Skeletal muscle tissue (tissue), 4 donors: ENCODE data around the gene PDCD2L. TPM values are rescaled to one million over a fixed set of nuclear protein-coding genes. Genes with fewer than 3 reads are reported as not detected.
A peak's percentile ranks its signal among the peaks of the same experiment; 100 is the strongest.
"Not testable (repeated sequence)": the region's sequence is repeated elsewhere in the genome, so short reads cannot be mapped to it uniquely, and the experiment has no call there.

Experiments
- H3K27ac ChIP-seq: one replicate; pipeline ENCODE4 v1.7.0; 2013; ENCODE audit warnings: mild to moderate bottlenecking, low read depth, low read length, inconsistent platforms
- H3K27me3 ChIP-seq, 3 donors: one replicate each; pipeline ENCODE4 v1.7.0; 2013; ENCODE audit warnings: low read length in 3 of 3; ENCODE audit not compliant: control insufficient read depth in 3 of 3, insufficient read depth in 3 of 3
- H3K36me3 ChIP-seq, 3 donors: one replicate each; pipeline ENCODE4 v1.7.0; 2013; ENCODE audit warnings: low read length in 3 of 3; ENCODE audit not compliant: control insufficient read depth in 3 of 3, insufficient read depth in 3 of 3
- H3K4me1 ChIP-seq, 3 donors: one replicate each; pipeline ENCODE4 v1.7.0; 2013; ENCODE audit warnings: low read length in 3 of 3, mild to moderate bottlenecking in 3 of 3; ENCODE audit not compliant: control insufficient read depth in 3 of 3, insufficient read depth in 3 of 3
- H3K4me3 ChIP-seq, 3 donors: one replicate each; pipeline ENCODE4 v1.7.0; 2013; ENCODE audit warnings: low read length in 3 of 3
- H3K9ac ChIP-seq, 3 donors: one replicate each; pipeline ENCODE4 v1.7.0; 2013; ENCODE audit warnings: low read length in 3 of 3, mild to moderate bottlenecking in 3 of 3, moderate library complexity in 2 of 3, low read depth in 1 of 3
- H3K9me3 ChIP-seq, 3 donors: one replicate each; pipeline ENCODE4 v1.7.0; 2013; ENCODE audit warnings: low read length in 3 of 3; ENCODE audit not compliant: control insufficient read depth in 3 of 3
- total RNA-seq: library from RNA; depleted of rRNA; stranded (reverse); fragments of >200 nt; gene quantifications from one replicate; pipeline ENCODE4 v1.2.3, GENCODE V29; 2014
- donor health status: Osteomylitis.

Gene PDCD2L
- total RNA-seq, 1 donor from 2014 or later, result 19.8 TPM

- peaks cover 25 to 27% (median 26%) of the 10 kb centered on the region in 3 donors for H3K36me3 ChIP-seq
- no peak overlapping the region for H3K4me3 ChIP-seq
- H3K9me3 ChIP-seq, result no peaks in the 10 kb centered on the region
- H3K9ac ChIP-seq, result no peak overlapping the region
- H3K4me1 ChIP-seq, result peaks cover 25 to 38% (median 29%) of the 10 kb centered on the region in 3 donors
- no peaks in the 10 kb centered on the region for H3K27me3 ChIP-seq
- peak overlapping the region; percentile 54 for H3K27ac ChIP-seq
These were observed 27.6 kb downstream of the PDCD2L start for GRCh38 chr19:34431681-34432402.

- Histone ChIP-seq H3K4me1 (peaks cover 24 to 38% (median 29%) of the 10 kb centered on the region in 3 donors), H3K36me3 (peaks cover 30 to 31% (median 31%) of the 10 kb centered on the region in 3 donors), H3K27me3 (no peaks in the 10 kb centered on the region), H3K27ac (peak overlapping the region; percentile 54), H3K9me3 (no peaks in the 10 kb centered on the region), H3K4me3 (no peak overlapping the region), H3K9ac (peak overlapping the region; percentile 45 to 63 (median 62))
These were observed 28.6 kb downstream of the PDCD2L start for GRCh38 chr19:34432797-34433196.

GRCh38 chr19:34436716-34437115, 32.5 kb downstream of the PDCD2L start:
- no peak overlapping the region for H3K27ac ChIP-seq
- no peak overlapping the region for H3K9ac ChIP-seq
- no peak overlapping the region for H3K4me3 ChIP-seq
- peaks cover 46 to 49% (median 47%) of the 10 kb centered on the region in 3 donors for H3K36me3 ChIP-seq
- H3K4me1 ChIP-seq, result peaks cover 7 to 12% (median 10%) of the 10 kb centered on the region in 3 donors
- no peaks in the 10 kb centered on the region for H3K9me3 ChIP-seq
- no peaks in the 10 kb centered on the region for H3K27me3 ChIP-seq

DNA sequence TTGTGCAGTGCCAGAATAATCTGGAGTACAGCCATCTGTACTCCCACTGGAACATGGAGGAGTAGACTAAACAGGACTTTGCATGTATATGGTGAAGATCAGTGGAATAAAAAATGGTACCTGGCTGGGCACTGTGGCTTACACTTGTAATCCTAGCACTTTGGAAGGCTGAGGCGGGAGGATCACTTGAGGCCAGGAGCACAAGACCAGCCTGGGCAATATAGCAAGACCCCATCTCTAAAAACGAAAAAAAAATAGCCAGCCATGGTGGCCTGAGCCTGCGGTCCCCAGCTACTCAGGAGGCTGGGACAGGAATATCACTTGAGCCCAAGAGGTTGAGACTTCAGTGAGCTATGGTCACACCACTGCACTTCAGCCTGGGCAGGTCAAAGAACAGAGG, 44.0 kb downstream of the PDCD2L start:
- no peaks in the 10 kb centered on the region for H3K27me3 ChIP-seq
- H3K9me3 ChIP-seq, result no peaks in the 10 kb centered on the region
- peaks cover 50 to 76% (median 72%) of the 10 kb centered on the region in 3 donors for H3K36me3 ChIP-seq
- no peaks in the 10 kb centered on the region for H3K4me1 ChIP-seq
- no peak overlapping the region for H3K27ac ChIP-seq
- no peak overlapping the region for H3K4me3 ChIP-seq
- no peak overlapping the region for H3K9ac ChIP-seq

DNA sequence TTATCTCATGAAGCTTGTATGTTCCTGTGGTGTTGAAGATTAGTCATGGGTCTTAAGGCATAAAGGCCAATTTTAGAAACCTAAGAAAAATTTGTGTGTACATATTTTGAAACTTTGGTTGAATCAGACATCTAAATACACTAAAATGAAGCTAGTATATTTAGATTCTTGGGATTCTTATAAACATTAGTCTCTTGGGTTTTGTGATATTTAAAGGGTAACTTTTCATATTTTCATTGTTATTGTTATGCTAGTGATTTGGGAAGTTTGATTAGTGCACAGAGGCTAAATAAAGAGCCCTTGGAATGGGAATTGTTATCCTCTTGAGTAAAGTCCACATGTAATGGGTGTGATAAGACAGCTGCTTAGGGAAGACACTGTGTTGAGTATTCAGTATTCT, 48.5 kb downstream of the PDCD2L start:
- Histone ChIP-seq H3K36me3 (peaks cover 40 to 62% (median 52%) of the 10 kb centered on the region in 3 donors), H3K9ac (no peak overlapping the region), H3K9me3 (no peaks in the 10 kb centered on the region), H3K4me1 (peaks cover 0 to 5% (median 3%) of the 10 kb centered on the region in 3 donors), H3K27ac (no peak overlapping the region), H3K27me3 (no peaks in the 10 kb centered on the region), H3K4me3 (no peak overlapping the region)

DNA sequence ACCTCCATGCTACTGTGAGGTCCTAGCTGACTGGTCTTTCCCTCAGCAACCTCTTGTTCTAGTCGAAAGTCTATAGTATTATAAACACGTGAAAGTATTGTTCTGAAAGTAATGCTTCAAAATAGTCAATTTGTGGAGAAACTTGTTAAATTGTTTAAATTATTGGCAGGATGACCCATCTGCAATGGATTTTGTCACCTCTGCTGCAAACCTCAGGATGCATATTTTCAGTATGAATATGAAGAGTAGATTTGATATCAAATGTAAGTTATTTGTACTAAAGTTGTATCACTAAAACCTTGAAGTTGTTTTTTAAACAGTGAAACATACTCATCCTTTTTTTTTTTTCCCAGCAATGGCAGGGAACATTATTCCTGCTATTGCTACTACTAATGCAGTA, 49.9 kb downstream of the PDCD2L start:
- Histone ChIP-seq H3K9ac (no peak overlapping the region), H3K27me3 (no peaks in the 10 kb centered on the region), H3K27ac (no peak overlapping the region), H3K4me3 (no peak overlapping the region), H3K4me1 (peaks cover 6 to 11% (median 10%) of the 10 kb centered on the region in 3 donors), H3K9me3 (no peaks in the 10 kb centered on the region), H3K36me3 (peaks cover 32 to 59% (median 47%) of the 10 kb centered on the region in 3 donors)

DNA sequence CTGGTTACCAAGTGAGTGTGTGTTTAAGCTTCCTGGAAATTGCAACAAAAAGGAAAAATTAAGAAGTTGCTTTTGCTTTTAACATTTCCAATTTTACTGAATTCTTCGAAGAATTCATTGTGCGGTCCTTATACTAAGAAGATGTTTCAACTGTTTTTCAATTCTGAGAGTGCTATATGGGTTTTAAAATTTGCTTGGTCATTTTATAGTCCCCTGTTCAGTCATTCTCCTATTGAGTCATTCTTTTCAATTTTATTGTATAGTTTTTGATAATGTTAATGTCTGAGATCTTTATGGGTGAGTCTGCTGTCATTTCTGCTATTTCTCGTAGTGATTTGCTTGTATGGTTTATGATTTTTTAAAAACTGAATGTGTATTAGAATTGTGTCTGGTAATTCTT, 50.5 kb downstream of the PDCD2L start:
- peaks cover 12 to 17% (median 16%) of the 10 kb centered on the region in 3 donors for H3K4me1 ChIP-seq
- H3K27me3 ChIP-seq, result no peaks in the 10 kb centered on the region
- no peaks in the 10 kb centered on the region for H3K9me3 ChIP-seq
- no peak overlapping the region for H3K4me3 ChIP-seq
- peaks cover 30 to 63% (median 51%) of the 10 kb centered on the region in 3 donors for H3K36me3 ChIP-seq
- H3K27ac ChIP-seq, result no peak overlapping the region
- H3K9ac ChIP-seq, result no peak overlapping the region

- Histone ChIP-seq H3K4me1 (peaks cover 23 to 28% (median 28%) of the 10 kb centered on the region in 3 donors), H3K36me3 (peaks cover 25 to 63% (median 45%) of the 10 kb centered on the region in 3 donors)
- not testable (repeated sequence) for H3K27ac ChIP-seq, H3K27me3 ChIP-seq, H3K4me3 ChIP-seq, H3K9ac ChIP-seq, H3K9me3 ChIP-seq
These were observed 51.7 kb downstream of the PDCD2L start for GRCh38 chr19:34455783-34456480.

DNA sequence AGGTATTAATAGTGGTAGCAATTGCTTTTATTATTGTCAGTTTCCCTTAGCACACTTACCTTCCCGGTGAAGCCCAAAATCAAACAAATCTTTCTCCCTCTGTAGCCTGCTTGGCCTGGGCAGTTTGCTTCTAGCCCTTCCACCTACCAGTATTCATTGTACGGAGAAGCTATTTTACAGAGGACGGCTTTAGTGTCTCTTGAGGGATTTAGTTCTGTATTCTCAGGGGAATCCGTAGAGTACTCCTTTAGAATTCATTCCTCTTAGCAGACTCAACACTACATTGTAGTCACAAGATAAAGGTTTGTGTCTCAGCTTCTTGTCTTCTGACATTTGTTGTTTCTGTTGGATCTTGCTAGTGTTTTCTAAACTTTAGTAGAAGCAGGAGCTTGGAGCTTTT, 53.2 kb downstream of the PDCD2L start:
- H3K36me3 ChIP-seq, result peaks cover 24 to 64% (median 36%) of the 10 kb centered on the region in 3 donors
- no peaks in the 10 kb centered on the region for H3K9me3 ChIP-seq
- no peaks in the 10 kb centered on the region for H3K27me3 ChIP-seq
- H3K4me3 ChIP-seq, result no peak overlapping the region
- peak overlapping the region in 2 of 3 donors; percentile 33 to 42 for H3K9ac ChIP-seq
- peaks cover 38 to 43% (median 41%) of the 10 kb centered on the region in 3 donors for H3K4me1 ChIP-seq
- H3K27ac ChIP-seq, result peak overlapping the region; percentile 71

- H3K27me3 ChIP-seq, result no peaks in the 10 kb centered on the region
- H3K36me3 ChIP-seq, result peaks cover 18 to 61% (median 39%) of the 10 kb centered on the region in 3 donors
- H3K4me1 ChIP-seq, result peaks cover 40 to 43% (median 42%) of the 10 kb centered on the region in 3 donors
- H3K9me3 ChIP-seq, result no peaks in the 10 kb centered on the region
- H3K9ac ChIP-seq, result peak overlapping the region in 1 of 3 donors; percentile 46
- no peak overlapping the region for H3K4me3 ChIP-seq
- peak overlapping the region; percentile 75 for H3K27ac ChIP-seq
These were observed 54.5 kb downstream of the PDCD2L start for GRCh38 chr19:34458677-34459076.
